GM12865 (cell line): ENCODE measurements around the gene SLC7A9.
"Not testable (repeated sequence)": the region's sequence is repeated elsewhere in the genome, so short reads cannot be mapped to it uniquely, and the experiment has no call there.

Experiments used
- DNase-seq: peaks from one replicate; pipeline ENCODE4 v3.0.0; 2010; ENCODE audit warnings: low read depth
- H3K4me3 ChIP-seq: 2 replicates; pipeline ENCODE4 v1.5.1; 2011; ENCODE audit warnings: mild to moderate bottlenecking, low read depth, low read length, control low read depth
- TF ChIP-seq, protein P1 (sequence below): IDR thresholded peaks from 2 replicates; pipeline ENCODE4 v1.5.1; 2011; ENCODE audit warnings: low read length, control low read depth, low read depth, inconsistent platforms; ENCODE audit not compliant: insufficient read depth; ENCODE audit errors: missing control alignments

SLC7A9 gene

DNA sequence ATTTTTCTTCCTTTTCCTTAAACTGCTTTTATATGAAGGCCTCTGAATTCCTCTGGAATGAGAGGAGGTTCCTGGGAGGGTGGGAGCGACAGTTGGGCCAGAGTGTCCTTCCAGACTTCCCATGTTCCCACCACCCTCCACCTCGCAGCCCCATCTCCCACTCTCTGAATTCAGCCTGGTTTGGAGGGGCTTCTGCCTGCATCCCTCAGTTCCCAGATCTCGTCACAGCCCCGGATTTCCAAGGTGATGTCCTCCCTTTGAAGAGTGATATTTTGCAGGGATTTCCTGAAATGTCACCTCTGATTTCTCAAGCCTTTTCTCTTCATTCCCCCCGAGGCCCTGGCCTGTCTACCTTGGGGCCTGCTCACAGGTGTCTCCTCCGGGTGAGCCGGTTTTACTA, 16.7 kb upstream of the SLC7A9 start:
- TF ChIP-seq, protein P1, sequence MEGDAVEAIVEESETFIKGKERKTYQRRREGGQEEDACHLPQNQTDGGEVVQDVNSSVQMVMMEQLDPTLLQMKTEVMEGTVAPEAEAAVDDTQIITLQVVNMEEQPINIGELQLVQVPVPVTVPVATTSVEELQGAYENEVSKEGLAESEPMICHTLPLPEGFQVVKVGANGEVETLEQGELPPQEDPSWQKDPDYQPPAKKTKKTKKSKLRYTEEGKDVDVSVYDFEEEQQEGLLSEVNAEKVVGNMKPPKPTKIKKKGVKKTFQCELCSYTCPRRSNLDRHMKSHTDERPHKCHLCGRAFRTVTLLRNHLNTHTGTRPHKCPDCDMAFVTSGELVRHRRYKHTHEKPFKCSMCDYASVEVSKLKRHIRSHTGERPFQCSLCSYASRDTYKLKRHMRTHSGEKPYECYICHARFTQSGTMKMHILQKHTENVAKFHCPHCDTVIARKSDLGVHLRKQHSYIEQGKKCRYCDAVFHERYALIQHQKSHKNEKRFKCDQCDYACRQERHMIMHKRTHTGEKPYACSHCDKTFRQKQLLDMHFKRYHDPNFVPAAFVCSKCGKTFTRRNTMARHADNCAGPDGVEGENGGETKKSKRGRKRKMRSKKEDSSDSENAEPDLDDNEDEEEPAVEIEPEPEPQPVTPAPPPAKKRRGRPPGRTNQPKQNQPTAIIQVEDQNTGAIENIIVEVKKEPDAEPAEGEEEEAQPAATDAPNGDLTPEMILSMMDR = no peak
- H3K4me3 ChIP-seq = no peak overlapping the region
- DNase-seq = no peak

DNA sequence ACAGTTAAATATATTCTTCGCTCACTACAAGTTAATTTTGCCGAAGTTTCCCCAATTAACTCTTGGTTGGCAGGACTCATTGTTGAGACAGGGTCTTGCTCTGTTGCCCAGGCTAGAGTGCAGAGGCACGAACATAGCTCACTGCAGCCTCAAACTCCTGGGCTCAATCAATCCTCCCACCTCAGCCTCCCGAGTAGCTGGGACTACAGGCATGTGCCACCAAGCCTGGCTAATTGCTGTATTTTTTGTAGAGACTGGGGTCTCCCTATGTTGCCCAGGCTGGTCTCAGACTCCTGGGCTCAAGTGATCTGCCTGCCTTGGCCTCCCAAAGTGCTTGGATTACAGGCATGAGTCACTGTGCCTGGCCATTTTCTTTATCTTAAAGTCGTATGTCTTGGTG, 15.7 kb upstream of the SLC7A9 start:
- DNase-seq, H3K4me3 ChIP-seq: not testable (repeated sequence)

DNA sequence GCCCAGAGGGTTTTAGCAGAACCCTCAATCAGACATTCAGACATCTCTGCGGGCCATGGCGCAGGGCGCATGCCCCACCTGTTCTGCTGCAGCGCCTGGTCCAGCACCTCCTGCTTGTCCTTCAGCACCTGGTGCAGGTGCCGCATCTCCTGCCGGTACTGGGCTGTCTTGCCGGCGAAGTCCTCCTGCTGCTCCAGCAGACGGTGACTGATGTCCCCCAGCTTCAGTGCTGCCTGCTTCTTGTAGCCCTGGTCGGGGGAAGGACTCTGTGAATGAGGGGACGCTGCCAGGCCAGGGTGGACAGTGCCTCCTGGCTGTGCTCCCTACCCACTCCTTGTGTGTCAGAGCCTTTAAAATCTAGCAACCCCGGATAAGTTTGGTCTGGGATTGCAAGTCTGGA, 12.2 kb upstream of the SLC7A9 start:
- no peak overlapping the region for H3K4me3 ChIP-seq
- TF ChIP-seq, protein P1 = no peak
- no peak for DNase-seq

DNA sequence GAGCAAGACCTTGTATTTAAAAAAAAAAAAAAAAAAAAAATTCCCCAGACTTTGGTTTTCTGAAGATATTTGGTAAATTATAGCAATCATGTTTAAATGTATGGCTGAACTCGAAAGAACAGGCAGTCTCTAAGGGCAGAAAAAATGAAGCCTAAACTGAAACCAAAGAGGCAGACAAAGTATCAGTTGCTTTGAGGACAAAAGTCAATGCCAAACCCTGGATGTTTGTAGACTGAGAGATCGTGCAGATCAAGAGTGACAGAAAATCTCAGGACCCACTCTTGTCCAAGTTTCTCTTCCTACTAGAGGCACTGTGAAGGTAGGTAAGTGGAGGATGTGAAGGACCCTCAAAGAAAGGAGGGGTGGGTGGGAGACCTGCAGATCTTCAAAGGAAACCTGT, 11.1 kb upstream of the SLC7A9 start:
- TF ChIP-seq, protein P1 = no peak
- no peak for DNase-seq
- no peak overlapping the region for H3K4me3 ChIP-seq

DNA sequence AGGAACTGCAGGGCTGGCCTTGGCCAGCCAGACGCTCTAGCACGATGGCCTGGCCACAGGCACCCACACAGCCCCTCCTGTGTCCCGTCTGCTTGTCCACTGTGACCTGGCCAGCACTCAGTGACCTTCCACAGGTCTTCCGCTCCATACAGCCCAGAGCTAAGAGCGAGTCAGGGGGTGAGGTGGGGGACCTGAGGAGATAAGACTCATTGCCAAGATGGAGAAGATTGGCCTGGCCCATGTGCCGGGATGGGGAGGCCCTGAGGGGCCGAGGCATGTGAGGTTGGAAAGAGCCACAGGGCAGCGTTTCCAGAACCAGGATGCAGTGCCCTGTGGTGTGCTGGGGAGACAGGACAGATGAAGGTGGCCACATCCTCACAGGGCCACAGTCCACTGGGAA, 10.2 kb upstream of the SLC7A9 start:
- no peak for DNase-seq
- no peak overlapping the region for H3K4me3 ChIP-seq
- TF ChIP-seq, protein P1 = no peak

DNA sequence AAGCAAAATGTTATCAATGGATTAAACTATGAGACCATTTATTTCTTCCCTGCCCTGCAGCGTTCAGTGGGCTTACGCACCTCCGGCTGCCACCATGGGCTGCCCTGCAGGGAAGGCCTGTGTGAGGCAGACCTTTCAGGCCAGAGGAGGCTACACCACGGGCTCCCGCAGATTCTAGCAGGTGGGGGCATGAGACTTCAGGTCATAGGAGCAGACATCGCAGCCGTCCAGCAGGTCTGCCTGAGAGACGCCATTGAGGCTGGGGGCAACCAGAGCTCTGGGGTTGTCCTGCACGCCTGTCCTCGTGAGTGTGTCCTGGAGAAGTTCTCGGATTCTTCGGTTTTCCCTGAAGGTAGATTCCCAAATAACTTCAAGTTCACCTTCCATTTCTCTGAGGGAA, 9.4 kb upstream of the SLC7A9 start:
- no peak for DNase-seq
- H3K4me3 ChIP-seq = no peak overlapping the region
- TF ChIP-seq, protein P1 = no peak

DNA sequence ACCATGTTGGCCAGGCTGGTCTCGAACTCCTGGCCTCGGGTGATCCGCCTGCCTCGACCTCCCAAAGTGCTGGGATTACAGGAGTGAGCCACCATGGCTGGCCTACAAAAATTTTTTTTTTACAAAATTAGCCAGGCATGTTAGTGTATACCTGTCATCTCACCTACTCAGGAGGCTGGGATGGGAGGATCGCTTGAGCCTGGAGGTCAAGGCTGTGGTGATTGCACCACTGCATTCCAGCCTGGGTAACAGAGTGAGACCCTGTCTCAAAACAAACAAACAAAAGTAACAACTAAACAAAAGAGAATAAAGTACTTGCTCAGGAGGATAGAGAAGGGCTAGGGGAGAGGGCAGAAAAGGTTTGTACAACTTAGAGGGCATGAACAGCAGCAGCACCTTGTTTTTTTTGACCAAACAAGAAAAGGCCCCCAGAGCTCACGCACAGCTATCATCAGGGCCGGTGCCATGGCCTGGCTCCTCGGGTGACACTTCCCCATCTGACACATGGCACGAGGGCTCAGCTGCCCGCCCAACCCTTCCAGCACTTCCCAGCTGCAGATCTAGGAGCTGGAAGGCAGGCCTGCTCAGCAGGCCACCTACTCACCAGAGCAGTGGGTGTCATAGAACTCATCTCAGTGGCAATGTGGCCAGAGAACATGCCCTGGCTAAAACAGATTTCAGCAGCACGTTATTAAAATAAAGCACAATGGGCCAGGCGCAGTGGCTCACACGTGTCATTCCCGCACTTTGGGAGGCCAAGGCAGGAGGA, 8.6 kb upstream of the SLC7A9 start:
- DNase-seq = no peak
- TF ChIP-seq, protein P1 = no peak
- H3K4me3 ChIP-seq = no peak overlapping the region
